ENCODE data around the gene PCGF3. TPM values are rescaled to one million over a fixed set of nuclear protein-coding genes. Genes with fewer than 3 reads are reported as not detected.
A peak's percentile ranks its signal among the peaks of the same experiment; 100 is the strongest.

Gene PCGF3
- total and polyA plus RNA-seq, 9 of the 15 experiments (the other 6 are each of a cell fraction or from before 2014, with no cell fraction given) = 2.6 to 46.1 (median 20.3) TPM

GRCh38 chr4:780716-781492 lies 75.3 kb downstream of the PCGF3 start (continued):
- no peak for TF ChIP-seq TFAP4 (CRISPR knock-in tag; IDR thresholded peaks at IDR 0.05; ENCODE audit: borderline replicate concordance)
- TF ChIP-seq ZNF282 (CRISPR knock-in tag; IDR thresholded peaks at IDR 0.05) = 0 out of 2 replicates have a peak, but pooled peaks have one; percentile 82
- no peak for TF ChIP-seq PKNOX1 (IDR thresholded peaks at IDR 0.05)
- TF ChIP-seq E2F1 (CRISPR knock-in tag; IDR thresholded peaks at IDR 0.05) = 0 out of 2 replicates have a peak, but pooled peaks have one; percentile 7
- TF ChIP-seq ZNF224 (CRISPR knock-in tag; IDR thresholded peaks at IDR 0.05) = no peak
- TF ChIP-seq NR2F6 (CRISPR knock-in tag; IDR thresholded peaks at IDR 0.05) = no peak
- TF ChIP-seq, protein P1, sequence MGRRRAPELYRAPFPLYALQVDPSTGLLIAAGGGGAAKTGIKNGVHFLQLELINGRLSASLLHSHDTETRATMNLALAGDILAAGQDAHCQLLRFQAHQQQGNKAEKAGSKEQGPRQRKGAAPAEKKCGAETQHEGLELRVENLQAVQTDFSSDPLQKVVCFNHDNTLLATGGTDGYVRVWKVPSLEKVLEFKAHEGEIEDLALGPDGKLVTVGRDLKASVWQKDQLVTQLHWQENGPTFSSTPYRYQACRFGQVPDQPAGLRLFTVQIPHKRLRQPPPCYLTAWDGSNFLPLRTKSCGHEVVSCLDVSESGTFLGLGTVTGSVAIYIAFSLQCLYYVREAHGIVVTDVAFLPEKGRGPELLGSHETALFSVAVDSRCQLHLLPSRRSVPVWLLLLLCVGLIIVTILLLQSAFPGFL (CRISPR knock-in tag; IDR thresholded peaks at IDR 0.05) = no peak
- no peak for TF ChIP-seq C11orf30 (IDR thresholded peaks at IDR 0.05; ENCODE audit: low read depth)
- TF ChIP-seq RCOR1 (IDR thresholded peaks at IDR 0.05; ENCODE audit: borderline replicate concordance in 1 of 2, low read depth in 2 of 2, low read length in 2 of 2) = no peak
- no peak for TF ChIP-seq ZNF766 (CRISPR knock-in tag; conservative IDR thresholded peaks at IDR 0.05)
- no peak for TF ChIP-seq MCM3 (IDR thresholded peaks at IDR 0.05)
- peak in 1 of 3 experiments; percentile 26 for TF ChIP-seq YY1 (IDR thresholded peaks at IDR 0.05; ENCODE audit: borderline replicate concordance in 1 of 3, control insufficient read depth in 1 of 3, extremely low read depth in 1 of 3, insufficient read depth in 3 of 3, insufficient read length in 1 of 3, insufficient replicate concordance in 2 of 3, low read depth in 1 of 3, low read length in 2 of 3)
- TF ChIP-seq TBL1XR1 (IDR thresholded peaks at IDR 0.05; ENCODE audit: low read length in 2 of 2) = no peak
- no peak for TF ChIP-seq CTBP1 (IDR thresholded peaks at IDR 0.05; ENCODE audit: borderline replicate concordance)
- TF ChIP-seq SMARCA4 (IDR thresholded peaks at IDR 0.05) = no peak
- no peak for TF ChIP-seq EZH2 (IDR thresholded peaks at IDR 0.05; ENCODE audit: borderline replicate concordance, low read depth, low read length)
- no peak for TF ChIP-seq ZNF146 (CRISPR knock-in tag; IDR thresholded peaks at IDR 0.05; ENCODE audit: unreplicated experiment)
- no peak for TF ChIP-seq PCBP1 (IDR thresholded peaks at IDR 0.05; ENCODE audit: low read depth, low read length, poor library complexity, severe bottlenecking)
- TF ChIP-seq GATAD2B (IDR thresholded peaks at IDR 0.05; ENCODE audit: borderline replicate concordance) = no peak
- TF ChIP-seq NONO (IDR thresholded peaks at IDR 0.05; ENCODE audit: low read depth in 2 of 2, low read length in 1 of 2) = no peak
- TF ChIP-seq SREBF2 (CRISPR knock-in tag; IDR thresholded peaks at IDR 0.05) = no peak
- no peak for TF ChIP-seq ZNF217 (CRISPR knock-in tag; IDR thresholded peaks at IDR 0.05)
- no peak for TF ChIP-seq DIDO1 (tag; IDR thresholded peaks at IDR 0.05; ENCODE audit: low read depth)
- TF ChIP-seq MXI1 (IDR thresholded peaks at IDR 0.05; ENCODE audit: low read depth, low read length) = no peak
- TF ChIP-seq SRSF3 (IDR thresholded peaks at IDR 0.05; ENCODE audit: insufficient read depth, low read length) = peak; percentile 82; the same call in 1 of the 2 replicates

All from K562 (cell line).